Mesothelial cell of epicardium (in vitro differentiated cells): Measurements from ENCODE around the gene FTL. TPM values are rescaled to one million over a fixed set of nuclear protein-coding genes. Genes with fewer than 3 reads are reported as not detected.
A peak's percentile ranks its signal among the peaks of the same experiment; 100 is the strongest.

Source experiments
- DNase-seq, 2 experiments: peaks; one replicate each; pipeline ENCODE4 v3.0.0; 2021; ENCODE audit warnings: low spot score in 2 of 2; ENCODE audit not compliant: unreplicated experiment in 2 of 2
- H3K27ac Mint-ChIP-seq: 2 replicates; pipeline ENCODE4 v1.8.0; 2021; ENCODE audit warnings: mixed read lengths
- H3K27me3 Mint-ChIP-seq: 2 replicates; pipeline ENCODE4 v1.8.0; 2021; ENCODE audit warnings: low read depth, mixed read lengths
- H3K36me3 Mint-ChIP-seq: 2 replicates; pipeline ENCODE4 v1.8.0; 2021; ENCODE audit warnings: mixed read lengths
- H3K4me1 Mint-ChIP-seq: 2 replicates; pipeline ENCODE4 v1.8.0; 2021; ENCODE audit warnings: mixed read lengths
- H3K4me3 Mint-ChIP-seq: 2 replicates; pipeline ENCODE4 v1.8.0; 2021; ENCODE audit warnings: mild to moderate bottlenecking, moderate library complexity, mixed read lengths
- H3K9me3 Mint-ChIP-seq: 2 replicates; pipeline ENCODE4 v1.8.0; 2021; ENCODE audit warnings: mixed read lengths
- total RNA-seq: library from RNA; stranded (reverse); gene quantifications from 3 replicates; pipeline ENCODE4 v1.2.1, GENCODE V29; 2021
- TF ChIP-seq, protein P1 (sequence below): fragments of 200-600 bp; sonication (generic); IDR thresholded peaks from one replicate; pipeline ENCODE4 v1.5.0; 2021; ENCODE audit warnings: antibody characterized with exemption; ENCODE audit not compliant: unreplicated experiment

Gene FTL
- total RNA-seq, 1 donor from 2014 or later, result 1,064 TPM

- H3K27ac Mint-ChIP-seq, result peak overlapping the region; percentile 100
Observed at GRCh38 chr19:48966541-48967345, 1.6 kb downstream of the FTL start.

GRCh38 chr19:48967346-48968178 is 2.5 kb downstream of the FTL start:
- Mint-ChIP-seq H3K9me3 (no peaks in the 10 kb centered on the region), H3K4me3 (peak overlapping the region; percentile 100), H3K27me3 (no peaks in the 10 kb centered on the region), H3K27ac (peak overlapping the region; percentile 35), H3K36me3 (peaks cover 25% of the 10 kb centered on the region), H3K4me1 (peaks cover 34% of the 10 kb centered on the region)
- DNase-seq, result no peak
- TF ChIP-seq, protein P1, sequence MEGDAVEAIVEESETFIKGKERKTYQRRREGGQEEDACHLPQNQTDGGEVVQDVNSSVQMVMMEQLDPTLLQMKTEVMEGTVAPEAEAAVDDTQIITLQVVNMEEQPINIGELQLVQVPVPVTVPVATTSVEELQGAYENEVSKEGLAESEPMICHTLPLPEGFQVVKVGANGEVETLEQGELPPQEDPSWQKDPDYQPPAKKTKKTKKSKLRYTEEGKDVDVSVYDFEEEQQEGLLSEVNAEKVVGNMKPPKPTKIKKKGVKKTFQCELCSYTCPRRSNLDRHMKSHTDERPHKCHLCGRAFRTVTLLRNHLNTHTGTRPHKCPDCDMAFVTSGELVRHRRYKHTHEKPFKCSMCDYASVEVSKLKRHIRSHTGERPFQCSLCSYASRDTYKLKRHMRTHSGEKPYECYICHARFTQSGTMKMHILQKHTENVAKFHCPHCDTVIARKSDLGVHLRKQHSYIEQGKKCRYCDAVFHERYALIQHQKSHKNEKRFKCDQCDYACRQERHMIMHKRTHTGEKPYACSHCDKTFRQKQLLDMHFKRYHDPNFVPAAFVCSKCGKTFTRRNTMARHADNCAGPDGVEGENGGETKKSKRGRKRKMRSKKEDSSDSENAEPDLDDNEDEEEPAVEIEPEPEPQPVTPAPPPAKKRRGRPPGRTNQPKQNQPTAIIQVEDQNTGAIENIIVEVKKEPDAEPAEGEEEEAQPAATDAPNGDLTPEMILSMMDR, result no peak

More at GRCh38 chr19:48966541-48967345, 1.6 kb downstream of the FTL start:
- H3K4me1 Mint-ChIP-seq, result peaks cover 41% of the 10 kb centered on the region
- TF ChIP-seq, protein P1, result no peak
- no peaks in the 10 kb centered on the region for H3K9me3 Mint-ChIP-seq
- H3K36me3 Mint-ChIP-seq, result peaks cover 25% of the 10 kb centered on the region
- H3K4me3 Mint-ChIP-seq, result peak overlapping the region; percentile 100
- DNase-seq, result no peak
- H3K27me3 Mint-ChIP-seq, result no peaks in the 10 kb centered on the region

DNA sequence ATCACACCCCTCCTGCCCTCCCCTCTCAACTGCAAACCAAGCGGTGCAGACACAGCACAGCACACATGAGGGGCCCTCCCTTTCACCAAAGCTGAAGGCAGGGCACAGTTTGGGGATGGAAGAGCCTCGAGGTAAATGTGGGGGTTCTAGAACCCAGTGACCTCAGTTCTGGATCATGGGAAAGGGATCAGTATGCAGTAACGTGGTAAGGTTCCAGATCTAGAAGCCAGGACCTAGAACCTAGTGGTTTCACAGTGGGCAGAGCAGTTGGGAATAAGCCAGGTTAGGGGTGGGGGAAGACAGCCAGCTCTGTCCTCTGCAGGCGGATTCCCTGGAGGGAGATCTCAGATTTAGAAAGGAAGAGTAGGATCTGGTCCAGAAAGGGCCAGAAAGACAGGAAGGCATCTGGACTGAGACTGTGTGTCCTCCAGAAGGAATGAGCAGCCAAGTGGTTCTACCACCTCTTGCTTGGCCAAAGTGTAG is 3.1 kb downstream of the FTL start:
- peak overlapping the region; percentile 35 for H3K27ac Mint-ChIP-seq

DNA sequence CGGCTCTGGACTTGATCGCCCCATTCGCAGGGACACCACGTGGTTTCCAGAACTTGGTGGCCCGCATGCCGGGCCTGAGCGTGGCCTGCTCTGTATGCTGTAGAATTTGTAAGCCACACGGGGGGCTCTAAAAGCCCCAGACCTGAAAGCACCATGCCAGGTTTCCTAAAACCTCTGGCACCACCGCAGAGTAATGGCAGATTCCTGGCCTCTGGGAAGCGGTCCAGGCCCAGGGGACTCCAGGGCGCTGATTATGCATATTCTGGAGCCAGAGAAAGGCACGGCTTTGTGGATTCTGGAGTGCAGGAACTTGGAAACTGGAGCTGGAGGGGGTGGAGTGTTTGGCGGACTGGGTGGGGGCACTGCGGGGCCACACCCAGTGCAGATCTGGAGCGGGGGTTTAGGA is 3.7 kb downstream of the FTL start:
- no peak overlapping the region for H3K4me3 Mint-ChIP-seq
- peaks cover 28% of the 10 kb centered on the region for H3K36me3 Mint-ChIP-seq
- no peaks in the 10 kb centered on the region for H3K27me3 Mint-ChIP-seq
- H3K4me1 Mint-ChIP-seq, result peaks cover 24% of the 10 kb centered on the region
- H3K27ac Mint-ChIP-seq, result no peak overlapping the region
- DNase-seq, result no peak
- no peaks in the 10 kb centered on the region for H3K9me3 Mint-ChIP-seq
- TF ChIP-seq, protein P1, result no peak

More for the DNA sequence above, 3.1 kb downstream of the FTL start:
- Mint-ChIP-seq H3K36me3 (peaks cover 28% of the 10 kb centered on the region), H3K4me1 (peaks cover 30% of the 10 kb centered on the region), H3K4me3 (peak overlapping the region; percentile 30), H3K9me3 (no peaks in the 10 kb centered on the region), H3K27me3 (no peaks in the 10 kb centered on the region)
- no peak for DNase-seq
- TF ChIP-seq, protein P1, result no peak

DNA sequence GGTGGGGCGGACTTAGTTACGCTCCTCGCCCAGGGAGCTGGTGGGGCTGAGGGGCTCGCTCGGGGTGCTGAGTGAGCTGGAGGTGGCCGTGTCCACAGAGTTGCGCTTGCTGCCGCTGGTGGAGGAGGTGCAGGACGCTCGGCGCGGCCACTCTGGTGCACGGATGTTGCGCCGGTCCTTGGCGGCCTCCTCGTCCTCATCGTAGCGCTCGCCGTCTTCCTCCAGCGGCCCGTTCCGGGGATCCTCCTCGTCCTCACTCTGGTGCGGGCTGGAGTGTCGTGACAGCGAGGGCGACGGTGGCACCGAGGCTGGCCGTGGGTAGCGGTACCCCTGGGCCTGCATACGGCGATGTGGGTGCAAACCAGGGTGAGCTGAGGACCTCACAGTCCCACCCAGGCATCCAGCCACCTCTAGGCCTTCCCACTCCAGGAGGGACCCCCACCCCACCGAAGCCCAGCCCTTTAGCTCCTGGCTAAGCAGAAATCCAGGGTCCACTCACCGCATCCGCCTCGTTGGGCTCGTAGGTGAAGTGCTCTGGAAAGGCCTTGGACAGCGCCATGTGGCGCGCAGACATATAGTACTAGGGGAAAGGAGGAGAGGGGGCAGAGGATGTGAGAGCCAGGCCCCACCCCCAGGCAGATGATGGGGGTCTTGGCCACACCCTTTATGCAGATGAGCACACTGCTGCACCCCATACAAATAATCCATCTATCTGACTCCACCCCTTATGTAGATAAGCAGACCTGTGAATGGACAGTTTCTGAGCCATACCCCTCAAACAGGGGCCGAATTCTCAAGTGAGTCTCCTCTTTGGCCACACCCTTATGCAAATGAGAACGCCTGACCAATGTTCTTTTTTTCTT is 4.4 kb downstream of the FTL start:
- TF ChIP-seq, protein P1, result no peak
- H3K4me1 Mint-ChIP-seq, result peaks cover 18% of the 10 kb centered on the region
- no peak overlapping the region for H3K4me3 Mint-ChIP-seq
- H3K36me3 Mint-ChIP-seq, result peaks cover 28% of the 10 kb centered on the region
- no peaks in the 10 kb centered on the region for H3K27me3 Mint-ChIP-seq
- DNase-seq, result no peak
- H3K27ac Mint-ChIP-seq, result no peak overlapping the region
- H3K9me3 Mint-ChIP-seq, result no peaks in the 10 kb centered on the region
